GM12873 (cell line): ENCODE measurements around the gene SPATA13.

Experiments
- TF ChIP-seq, protein P1 (sequence below): IDR thresholded peaks from 2 replicates; pipeline ENCODE4 v1.5.1; 2012; ENCODE audit warnings: low read depth, mild to moderate bottlenecking, moderate library complexity, low read length, control low read depth; ENCODE audit not compliant: insufficient read depth; ENCODE audit errors: missing control alignments

Gene SPATA13

DNA sequence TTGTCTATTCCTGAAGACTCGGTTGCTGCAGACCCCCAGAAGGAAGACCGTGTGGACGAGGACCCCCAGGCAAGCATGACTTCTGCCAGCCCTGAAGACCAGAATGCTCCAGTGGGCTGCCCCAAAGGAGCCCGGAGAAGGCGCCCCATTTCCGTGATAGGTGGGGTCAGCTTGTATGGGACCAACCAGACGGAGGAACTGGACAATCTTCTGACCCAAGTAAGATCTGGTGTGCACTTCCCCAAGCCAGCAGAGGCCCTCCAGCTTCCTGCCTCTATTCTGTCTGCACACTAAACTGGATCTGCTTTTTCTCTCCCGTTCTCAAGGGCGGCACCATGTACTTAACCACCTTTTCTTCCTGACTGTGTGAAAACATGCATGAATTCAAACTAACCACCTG is 89.1 kb downstream of the SPATA13 start:
- TF ChIP-seq, protein P1, sequence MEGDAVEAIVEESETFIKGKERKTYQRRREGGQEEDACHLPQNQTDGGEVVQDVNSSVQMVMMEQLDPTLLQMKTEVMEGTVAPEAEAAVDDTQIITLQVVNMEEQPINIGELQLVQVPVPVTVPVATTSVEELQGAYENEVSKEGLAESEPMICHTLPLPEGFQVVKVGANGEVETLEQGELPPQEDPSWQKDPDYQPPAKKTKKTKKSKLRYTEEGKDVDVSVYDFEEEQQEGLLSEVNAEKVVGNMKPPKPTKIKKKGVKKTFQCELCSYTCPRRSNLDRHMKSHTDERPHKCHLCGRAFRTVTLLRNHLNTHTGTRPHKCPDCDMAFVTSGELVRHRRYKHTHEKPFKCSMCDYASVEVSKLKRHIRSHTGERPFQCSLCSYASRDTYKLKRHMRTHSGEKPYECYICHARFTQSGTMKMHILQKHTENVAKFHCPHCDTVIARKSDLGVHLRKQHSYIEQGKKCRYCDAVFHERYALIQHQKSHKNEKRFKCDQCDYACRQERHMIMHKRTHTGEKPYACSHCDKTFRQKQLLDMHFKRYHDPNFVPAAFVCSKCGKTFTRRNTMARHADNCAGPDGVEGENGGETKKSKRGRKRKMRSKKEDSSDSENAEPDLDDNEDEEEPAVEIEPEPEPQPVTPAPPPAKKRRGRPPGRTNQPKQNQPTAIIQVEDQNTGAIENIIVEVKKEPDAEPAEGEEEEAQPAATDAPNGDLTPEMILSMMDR = no peak

DNA sequence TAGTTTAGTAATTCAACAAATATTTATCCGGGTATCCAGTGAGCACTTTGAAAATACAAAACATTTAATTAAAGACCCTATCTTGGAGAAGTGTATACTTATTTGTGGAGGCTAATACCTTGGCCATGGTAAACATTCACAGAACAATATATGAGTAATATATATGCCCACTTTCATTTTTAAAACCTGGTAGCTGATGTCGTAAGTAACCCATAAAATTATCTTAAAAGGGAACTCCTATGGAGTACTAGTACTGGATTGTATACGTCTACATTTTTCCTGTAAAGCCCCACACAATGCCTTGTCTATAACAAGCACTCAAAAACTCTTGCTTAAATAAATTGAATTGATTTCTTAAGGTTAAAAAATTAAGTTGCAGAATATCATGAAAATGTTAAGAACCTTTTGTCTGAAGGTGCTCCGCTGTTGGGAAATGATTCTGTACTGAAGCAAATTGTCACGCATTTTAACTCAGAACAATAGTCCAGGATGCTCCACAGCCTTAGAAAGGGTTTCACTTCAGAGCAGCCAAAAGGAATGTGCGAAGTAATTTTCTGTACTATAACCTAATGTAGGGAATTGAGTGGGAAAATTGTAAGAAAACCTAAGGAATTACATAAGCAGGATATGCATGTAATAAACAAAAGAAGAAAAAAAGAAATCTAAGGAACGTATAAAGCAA is 90.0 kb downstream of the SPATA13 start:
- TF ChIP-seq, protein P1 = no peak

DNA sequence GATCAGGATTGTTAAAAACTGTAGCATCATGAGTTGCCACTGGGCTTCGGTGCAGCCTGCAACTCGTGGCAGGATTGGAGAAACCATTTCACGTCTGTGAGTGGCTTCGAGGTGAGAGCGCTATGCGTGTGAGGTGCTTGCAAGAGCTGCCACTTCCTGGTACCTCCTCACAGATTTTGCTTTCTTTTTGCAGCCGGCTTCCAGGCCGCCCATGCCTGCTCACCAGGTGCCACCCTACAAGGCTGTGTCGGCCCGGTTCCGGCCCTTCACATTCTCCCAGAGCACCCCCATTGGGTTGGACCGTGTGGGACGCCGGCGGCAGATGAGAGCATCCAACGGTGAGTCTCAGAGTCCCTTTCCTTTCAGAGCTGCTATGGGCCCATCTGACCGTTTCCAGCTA is 91.0 kb downstream of the SPATA13 start:
- TF ChIP-seq, protein P1 = no peak

DNA sequence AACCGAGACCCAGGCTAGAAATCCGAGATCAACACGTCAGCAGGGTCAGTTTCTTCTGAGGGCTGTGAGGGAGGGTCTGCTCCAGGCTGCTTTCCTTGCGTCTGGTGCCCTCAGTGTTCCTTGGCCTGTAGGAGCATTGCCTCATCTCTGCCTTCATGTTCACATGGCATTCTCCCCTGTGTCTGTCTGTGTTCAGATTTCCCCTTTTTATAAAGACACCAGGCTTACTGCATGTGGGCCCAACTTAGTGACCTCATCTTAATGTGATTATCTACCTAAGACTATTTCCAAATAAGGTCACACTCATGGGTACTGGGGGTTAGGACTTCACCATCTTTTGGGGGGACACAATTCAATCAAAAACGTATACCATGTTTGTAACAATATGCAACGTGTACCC is 91.6 kb downstream of the SPATA13 start:
- TF ChIP-seq, protein P1 = no peak

DNA sequence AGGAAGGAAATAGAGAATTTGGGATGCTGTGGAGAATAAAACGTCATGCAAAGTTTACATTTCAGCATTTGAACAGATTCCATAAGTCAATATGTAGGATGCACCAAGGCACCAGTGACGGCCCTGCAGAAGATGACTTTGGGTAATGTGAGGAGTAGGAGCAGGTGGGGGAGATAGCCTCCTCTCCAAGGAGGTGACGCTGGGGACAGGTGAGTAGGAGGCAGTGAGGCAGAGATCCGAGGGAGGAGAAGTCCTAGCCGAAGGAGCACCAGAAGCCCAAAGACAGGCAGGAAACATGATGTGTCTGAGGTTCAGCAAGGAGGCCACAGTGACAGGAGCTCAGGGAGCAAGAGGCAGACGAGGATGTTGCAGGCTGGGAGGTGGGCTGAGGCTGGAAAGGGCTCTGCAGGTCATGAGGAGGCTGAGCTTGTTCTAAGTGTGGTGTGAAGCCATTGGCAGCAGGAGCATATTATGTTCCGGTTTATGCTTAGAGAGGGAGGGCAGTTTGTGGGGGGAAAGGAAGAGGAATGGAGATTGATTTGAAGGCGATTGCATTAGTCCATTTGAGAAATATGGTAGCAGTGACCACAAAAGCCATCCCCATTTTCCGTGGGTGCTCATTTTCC is 93.1 kb downstream of the SPATA13 start:
- TF ChIP-seq, protein P1 = no peak

DNA sequence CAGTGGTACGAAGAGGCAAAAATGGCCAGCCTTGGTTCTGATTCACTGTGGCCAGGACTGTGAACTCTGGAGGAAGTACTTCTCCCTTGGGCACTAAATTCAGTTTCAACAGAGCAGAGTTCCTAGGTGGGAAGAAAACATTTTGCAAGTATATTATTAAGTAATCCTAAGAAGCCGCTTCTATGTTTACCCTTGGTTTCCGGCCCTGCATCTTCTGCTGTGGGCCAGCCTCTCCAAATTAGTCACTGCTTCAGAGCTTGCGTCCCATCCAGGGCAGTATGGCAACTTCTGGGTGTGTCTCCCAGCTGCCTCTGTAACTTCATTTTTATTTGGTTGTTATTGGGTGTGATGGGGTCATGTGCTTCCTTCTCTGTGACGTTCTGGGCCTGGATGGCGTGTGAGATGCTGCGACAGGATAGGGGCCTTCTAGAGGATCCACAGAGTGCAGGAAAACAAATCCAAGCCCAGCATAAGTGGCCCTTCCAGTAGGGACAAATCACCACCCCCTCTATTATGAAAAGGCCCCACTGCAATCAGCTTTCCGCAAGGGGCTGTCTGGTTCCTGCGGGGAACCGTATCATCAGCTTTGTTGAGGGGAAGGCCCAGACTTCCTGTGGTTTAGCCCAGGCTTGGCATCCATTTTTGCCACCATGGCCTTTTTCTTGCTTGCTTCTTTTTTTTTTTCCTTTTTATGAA is 93.8 kb downstream of the SPATA13 start:
- TF ChIP-seq, protein P1 = no peak

DNA sequence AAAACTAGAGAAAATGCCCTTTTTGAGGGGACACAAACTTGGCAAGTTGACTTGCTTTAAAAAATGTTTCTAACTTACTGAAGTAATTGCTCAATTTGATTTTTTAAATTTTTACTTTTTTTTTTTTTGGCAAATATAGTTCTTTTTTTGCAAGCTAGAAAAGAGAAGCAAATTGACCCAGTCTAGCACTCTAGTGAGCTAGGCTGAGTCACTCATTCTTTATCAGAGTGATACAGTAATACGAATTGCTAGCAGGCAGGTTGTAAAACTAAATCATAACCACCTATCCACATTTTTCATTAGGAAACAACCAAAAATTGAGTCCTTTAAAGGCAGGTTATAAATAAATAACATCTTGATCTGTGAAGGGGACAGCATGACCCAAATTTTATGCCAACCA is 97.0 kb downstream of the SPATA13 start:
- TF ChIP-seq, protein P1 = no peak
